Stimulated activated CD8-positive, alpha-beta memory T cell treated with anti-CD3 and anti-CD28 coated beads, Interleukin-2, amount 100 ng/mL, for 1 hour (primary cell): ENCODE data around the gene ZFAND2B.
A peak's percentile ranks its signal among the peaks of the same experiment; 100 is the strongest.

ENCODE experiments used
- DNase-seq, 2 donors: peaks; one replicate each; pipeline ENCODE4 v3.0.0-alpha.2; 2020; ENCODE audit warnings: low read depth in 2 of 2

The ZFAND2B gene

DNA sequence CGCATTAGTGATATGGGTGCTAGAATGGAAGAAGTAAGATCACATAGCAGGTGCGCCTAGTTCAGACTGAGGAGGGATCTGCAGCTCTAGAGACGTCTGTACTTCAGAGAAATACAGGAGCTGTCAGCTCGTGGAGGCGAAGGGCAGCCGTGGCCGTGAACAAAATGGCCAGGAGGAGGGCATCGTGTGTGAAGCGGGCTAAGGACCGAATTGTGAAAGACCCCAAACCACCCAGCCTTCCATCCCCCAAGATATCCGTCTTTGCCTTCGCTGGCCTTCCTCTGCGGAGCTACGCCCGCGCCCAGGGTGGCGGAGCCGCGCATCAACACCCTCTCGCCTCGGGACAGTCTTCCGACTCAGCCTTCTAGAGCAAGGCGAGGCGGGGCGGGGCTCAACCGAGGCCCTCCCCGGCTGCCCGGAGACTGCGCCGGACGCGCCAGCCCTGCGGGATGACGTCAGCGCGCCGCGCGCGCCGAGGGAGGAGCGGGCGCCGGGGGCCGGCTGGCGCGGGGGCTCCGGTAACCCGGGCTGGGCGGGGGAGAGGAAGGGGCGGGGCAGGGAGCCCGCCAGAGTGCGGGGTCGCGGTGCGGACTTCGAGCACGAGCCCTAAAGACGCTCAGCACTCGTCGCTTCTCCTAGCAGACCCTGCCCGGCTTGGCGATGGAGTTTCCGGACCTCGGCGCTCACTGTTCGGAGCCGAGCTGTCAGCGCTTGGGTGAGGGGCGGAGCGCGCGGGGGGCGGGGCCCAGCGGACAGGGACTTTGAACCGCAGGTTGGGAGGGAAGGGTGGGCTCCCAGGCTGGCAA, at the start of gene ZFAND2B:
Gene ZFAND2B, plus strand, starts transcription at position 455 of the 806 bp plus-strand sequence. Its CDS starts 206 bp downstream, at position 661.
- peak; percentile 88 to 93 for DNase-seq

GRCh38 chr2:219157396-219157795, 49.2 kb upstream of the ZFAND2B start:
- no peak for DNase-seq

GRCh38 chr2:219158025-219158424, 48.6 kb upstream of the ZFAND2B start:
- no peak for DNase-seq

DNA sequence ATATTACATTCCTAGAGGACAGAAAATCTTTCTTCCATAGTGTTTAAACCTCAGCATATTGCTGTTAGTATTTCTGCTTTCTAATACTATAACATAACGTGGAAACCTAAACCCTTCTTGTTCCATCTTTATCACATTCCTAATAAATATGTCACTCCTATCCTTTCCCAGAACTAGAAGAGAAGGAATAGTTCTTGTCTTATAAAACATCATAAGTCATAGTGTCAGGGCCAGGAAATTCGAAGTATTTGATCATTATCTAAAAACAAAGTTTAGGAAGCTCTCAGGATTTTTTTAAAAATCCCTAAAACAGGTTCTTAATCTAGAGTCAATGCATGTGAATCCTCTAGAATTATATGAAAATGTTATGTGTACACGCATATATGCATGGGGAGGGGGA, 48.0 kb upstream of the ZFAND2B start:
- no peak for DNase-seq

DNA sequence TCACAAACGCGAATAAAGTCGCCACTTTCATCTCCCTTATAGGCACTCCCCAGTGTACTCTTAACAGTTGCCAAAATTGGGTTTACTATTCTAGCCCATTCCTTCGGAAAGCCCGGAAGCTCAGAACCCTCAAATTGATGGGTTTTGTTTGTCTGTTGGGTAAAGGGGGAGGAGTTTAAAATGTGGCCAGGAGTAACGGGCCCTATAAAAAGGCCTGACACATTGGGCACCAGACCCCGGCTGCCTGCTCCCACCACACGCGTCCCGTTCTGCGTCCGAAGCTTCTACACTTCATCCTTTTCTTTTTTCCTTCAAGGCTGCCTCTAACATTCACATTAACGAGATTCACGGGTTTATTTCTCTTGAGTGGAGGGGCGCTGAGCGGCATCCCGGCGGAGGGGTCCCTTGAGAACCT, 46.8 kb upstream of the ZFAND2B start:
- DNase-seq, result no peak

DNA sequence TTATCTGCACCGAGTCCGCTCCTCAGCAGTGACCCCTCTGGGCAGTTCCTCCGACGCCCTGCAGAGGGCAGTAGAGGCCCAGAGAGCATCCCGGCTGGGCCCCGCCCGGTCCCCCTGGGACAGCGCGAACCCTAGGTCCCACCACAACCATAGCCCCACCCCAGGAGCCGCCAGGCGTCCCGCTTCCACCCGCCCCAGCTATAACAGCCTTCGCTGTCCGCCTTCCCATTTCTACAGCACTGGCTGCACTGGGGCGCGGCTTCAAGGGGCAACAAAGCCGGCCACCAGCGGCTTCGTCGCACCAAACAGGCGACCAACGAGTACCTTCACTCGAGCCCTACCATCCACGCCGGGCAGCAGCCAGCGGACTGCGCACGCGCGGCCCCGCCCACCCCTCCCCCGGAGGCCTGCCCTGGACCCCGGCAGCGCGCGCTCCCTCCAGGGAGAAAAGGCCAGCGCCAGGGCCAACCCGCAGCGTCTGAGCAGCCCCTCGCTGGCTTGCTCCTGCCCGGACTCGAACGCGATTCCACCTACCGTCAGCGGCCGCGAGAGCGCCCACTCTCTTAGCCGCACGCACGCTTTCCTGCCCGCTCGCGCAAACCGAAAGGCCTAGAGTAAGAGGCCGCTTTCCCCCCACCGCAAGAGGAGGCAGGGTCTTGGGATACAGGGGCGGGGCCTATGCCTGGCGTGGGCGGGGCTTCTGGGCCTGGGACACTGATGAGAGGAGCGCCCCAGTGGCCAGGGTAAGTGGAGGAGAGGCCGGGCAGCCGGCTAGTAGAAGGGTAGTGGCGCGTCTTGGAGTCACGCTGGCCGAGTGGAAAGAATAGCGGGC, 46.2 kb upstream of the ZFAND2B start, which contains the start of gene NHEJ1:
Gene NHEJ1, minus strand, starts transcription at position 630 of the 832 bp plus-strand sequence. CDS start 2,453 bp downstream, outside the sequence.
- DNase-seq, result peak; percentile 83 to 84

DNA sequence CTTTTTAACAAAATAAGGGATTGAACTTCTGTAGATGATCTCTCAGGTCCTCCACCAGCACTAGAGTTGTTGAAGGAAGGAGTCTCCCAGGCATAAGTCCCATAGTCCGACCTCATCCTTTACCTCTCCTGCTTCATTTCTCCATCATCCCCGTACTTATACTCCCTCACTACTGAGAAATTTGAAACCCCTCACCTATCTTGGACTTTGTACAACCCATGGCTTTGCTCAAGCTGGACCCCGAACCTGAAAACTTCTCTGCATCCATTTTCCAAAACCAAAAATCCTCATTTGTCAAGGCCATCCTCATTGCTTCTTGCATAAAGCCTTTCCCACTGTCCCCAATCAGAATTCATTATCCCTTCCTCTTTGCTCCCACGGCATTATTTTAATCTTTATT, 45.5 kb upstream of the ZFAND2B start:
- no peak for DNase-seq

DNA sequence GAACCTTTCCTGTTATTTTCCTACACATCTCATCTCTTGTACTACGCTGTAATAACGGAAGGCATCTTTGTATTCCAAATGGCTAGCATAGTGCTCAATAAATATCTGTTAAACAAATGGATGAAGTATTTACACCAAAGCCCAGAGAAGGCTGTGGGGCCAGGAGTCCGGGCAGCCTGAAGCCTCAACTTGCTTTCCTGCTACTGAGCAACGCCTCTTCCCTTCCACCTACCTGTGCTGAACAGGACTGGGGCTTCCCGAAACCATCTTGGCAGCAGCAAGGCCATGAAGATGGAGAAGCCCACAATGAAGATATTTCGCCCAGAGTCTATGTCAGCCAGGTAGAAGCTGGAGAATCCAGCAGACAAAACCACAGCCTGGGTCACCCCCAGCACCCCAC, 43.4 kb upstream of the ZFAND2B start:
- DNase-seq, result no peak

- no peak for DNase-seq
Measured at GRCh38 chr2:219165058-219165911, 41.3 kb upstream of the ZFAND2B start.

GRCh38 chr2:219167997-219168396, 38.6 kb upstream of the ZFAND2B start:
- no peak for DNase-seq

DNA sequence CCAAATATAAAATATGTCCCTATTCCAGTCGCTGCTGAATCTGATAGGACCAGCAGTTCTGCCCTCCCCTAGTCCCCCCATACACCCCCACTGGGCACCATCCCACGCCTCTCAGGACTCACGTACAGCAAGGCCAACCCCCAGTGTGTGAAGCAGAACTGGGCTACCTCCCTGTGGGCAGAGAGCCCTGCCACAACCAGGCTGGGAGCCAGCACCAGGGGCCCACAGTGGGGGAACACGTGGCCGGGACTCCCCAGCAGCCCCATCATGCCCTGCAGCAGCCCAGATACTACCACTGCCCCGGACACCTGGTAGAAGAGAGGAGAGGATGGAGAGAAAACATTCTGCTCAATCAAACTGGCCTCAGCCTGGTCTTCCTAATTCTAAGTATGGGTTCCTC, 38.1 kb upstream of the ZFAND2B start:
- no peak for DNase-seq

- DNase-seq, result no peak
Measured at GRCh38 chr2:219168932-219169331, 37.6 kb upstream of the ZFAND2B start.

DNA sequence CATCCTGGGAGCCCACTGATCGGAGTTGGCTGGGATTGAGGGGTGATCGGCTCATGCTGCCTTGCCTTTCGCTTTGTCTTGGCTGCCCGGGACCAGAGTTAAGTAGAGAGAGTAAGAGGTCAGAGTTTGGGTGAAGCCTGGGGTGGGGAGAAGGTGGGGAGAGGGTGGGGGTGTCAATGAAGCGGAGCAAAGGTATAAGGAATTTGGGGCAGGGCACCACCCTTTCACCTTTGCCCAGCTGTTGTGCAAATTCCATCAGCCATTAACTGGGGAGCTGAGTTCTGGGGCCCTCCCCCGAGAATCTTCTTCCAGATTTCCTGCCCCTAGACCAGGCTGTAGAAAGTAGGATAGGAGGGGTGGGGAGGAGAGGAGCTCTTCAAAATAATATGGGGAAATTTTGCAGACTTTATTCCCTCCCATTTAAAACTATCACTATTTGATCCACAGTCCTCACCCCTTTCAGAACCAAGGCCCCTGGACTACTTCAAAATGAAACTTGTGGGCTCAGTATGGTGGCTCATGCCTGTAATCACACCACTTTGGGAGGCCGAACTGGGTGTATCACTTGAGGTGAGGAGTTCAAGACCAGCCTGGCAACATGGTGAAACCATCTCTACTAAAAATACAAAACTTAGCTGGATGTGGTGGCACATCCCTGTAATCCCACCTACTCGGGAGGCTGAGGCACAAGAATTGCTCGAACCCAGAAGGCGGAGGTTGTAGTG, 36.5 kb upstream of the ZFAND2B start, which contains the start of gene SLC23A3:
Gene SLC23A3, minus strand, starts transcription at position 100 of the 725 bp plus-strand sequence. Its CDS starts 45 bp downstream, at position 55.
- no peak for DNase-seq

- DNase-seq, result no peak
Measured at GRCh38 chr2:219171231-219171651, 35.3 kb upstream of the ZFAND2B start.

DNA sequence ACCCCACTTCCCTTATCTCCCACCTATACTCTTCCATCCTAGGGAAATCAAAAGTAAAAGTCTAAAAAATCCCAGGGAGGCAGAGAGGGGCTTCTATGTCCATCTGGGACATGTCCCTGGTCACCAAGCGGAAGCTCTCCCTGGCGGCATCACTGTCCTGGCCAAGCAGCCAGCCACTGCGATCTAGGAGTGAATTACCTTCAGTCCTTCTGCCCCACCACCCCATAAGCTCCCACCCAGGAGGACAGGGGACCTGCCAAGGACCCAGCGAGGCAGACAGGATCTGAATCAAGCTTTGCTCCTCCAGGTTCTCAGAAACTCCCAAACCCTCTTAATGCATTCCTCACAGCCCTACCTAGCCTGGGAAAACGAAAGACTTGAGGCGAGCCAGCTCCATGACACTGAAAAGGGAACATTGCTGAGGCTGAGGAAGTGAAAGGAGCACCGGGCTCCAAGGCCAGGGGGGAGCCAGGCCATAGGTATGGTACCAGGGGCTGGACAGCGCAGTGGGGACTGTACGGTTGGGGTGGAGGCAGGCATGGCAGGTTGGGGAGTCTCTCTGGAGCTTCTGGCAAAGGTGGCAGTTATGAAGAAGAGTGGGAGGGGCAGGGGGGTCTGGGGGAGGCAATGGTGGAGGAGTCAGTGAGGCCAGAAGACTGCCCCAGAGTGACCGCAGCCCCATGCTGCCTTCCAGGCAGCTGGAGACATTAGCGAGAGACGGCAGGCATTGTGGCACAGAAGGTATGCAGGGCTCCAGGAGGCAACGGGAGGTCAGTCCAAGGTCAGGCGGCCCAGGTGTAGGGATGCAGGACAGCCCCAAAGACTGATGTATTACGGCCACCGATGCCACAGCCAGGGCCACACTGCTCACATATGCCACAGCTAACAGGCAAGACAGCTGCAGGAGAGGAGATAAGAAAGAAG, 34.1 kb upstream of the ZFAND2B start:
- no peak for DNase-seq

GRCh38 chr2:219173176-219173575, 33.4 kb upstream of the ZFAND2B start:
- no peak for DNase-seq

DNA sequence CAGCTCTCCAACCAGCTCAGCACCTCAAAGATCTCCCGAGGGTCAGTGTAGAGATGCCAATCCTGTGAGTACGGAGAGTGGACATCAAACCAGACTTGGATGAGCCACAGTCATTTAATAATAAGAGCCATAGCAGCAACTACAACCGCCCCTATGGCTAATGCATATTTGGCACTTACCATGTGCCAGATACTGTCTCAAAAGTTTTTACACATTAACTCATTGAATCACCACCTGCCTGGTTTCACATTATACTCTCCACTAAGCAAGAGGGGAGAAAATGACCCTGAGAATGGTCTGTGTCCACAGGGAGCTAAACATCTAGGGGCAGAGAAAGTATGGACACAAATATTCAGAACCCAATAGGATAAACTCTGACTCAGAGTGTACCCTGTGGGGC, 32.4 kb upstream of the ZFAND2B start:
- no peak for DNase-seq

DNA sequence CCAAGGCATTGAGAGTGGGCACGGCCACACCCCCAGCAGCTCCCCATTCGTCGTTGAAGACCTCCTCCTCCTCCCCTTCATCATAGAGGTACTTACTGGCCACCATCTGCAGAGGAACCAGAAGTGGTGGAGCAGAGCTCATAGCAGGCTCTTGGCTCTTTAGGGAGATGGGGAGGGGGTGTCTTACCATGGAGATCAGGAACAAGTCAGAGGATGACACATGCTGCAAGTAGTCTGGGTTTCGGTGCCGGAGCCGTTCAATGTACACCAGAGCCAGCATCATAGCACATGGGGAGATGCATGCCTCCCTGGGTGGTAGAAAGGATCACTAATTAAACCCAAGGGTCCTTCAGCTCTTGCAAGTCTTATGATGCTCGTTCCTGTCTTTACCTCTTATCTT, 31.8 kb upstream of the ZFAND2B start:
- DNase-seq, result no peak

- no peak for DNase-seq
Measured at GRCh38 chr2:219175486-219175885, 31.1 kb upstream of the ZFAND2B start.
